ENCODE results near the gene HIF1AN. TPM values are rescaled to one million over a fixed set of nuclear protein-coding genes. Genes with fewer than 3 reads are reported as not detected.

Gene HIF1AN
- polyA plus RNA-seq, 1 donor (not counting 4 experiments of a cell fraction or from before 2014, with no cell fraction given) = 16.8 TPM

DNA sequence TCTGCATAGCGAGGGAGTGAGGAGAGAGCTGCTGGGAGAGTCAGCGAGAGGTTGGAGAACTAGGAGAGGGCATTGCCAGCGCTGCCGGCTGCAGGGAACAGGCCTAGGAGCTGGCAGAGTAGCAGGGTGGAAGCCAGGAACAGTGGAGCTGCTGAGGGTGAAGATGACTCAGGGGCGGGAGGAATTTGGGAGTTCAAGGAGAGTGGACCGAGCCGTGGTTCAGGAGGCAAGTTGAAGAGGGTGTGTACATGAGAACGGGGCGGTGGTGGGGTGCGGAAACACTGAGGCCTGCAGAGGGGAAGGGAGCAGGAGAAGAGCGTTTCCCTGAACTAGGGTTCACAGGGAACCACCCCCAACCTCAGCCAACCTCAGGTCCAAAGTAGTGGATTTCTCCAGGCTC, 31.5 kb downstream of the HIF1AN start:
- Histone ChIP-seq H3K9ac (ENCODE audit: control insufficient read depth, extremely low read depth, insufficient read depth, low read length) (no peak overlapping the region), H3K27ac (ENCODE audit: control insufficient read depth, insufficient read depth, low read length) (no peak overlapping the region), H3K4me1 (ENCODE audit: control insufficient read depth, extremely low read depth, insufficient read depth, low read length) (no peaks in the 10 kb centered on the region), H3K9me3 (ENCODE audit: control insufficient read depth, low read depth, low read length) (no peaks in the 10 kb centered on the region), H3K4me3 (ENCODE audit: control insufficient read depth in 2 of 3, extremely low read depth in 1 of 3, insufficient read depth in 2 of 3, low read depth in 1 of 3, low read length in 3 of 3) (no peak overlapping the region), H4K20me1 (ENCODE audit: control insufficient read depth, extremely low read depth, insufficient read depth, low read length) (no peaks in the 10 kb centered on the region), H3K9me1 (ENCODE audit: control insufficient read depth, extremely low read depth, insufficient read depth, low read length) (no peaks in the 10 kb centered on the region), H3K36me3 (ENCODE audit: control insufficient read depth in 2 of 2, extremely low read depth in 1 of 2, insufficient read depth in 2 of 2, low read length in 2 of 2) (no peaks in the 10 kb centered on the region), H2AFZ (ENCODE audit: control insufficient read depth, low read length) (no peak overlapping the region), H3K79me2 (ENCODE audit: control insufficient read depth, insufficient read depth, low read length) (no peaks in the 10 kb centered on the region), H3K4me2 (ENCODE audit: control insufficient read depth, extremely low read depth, insufficient read depth, low read depth, low read length) (no peak overlapping the region), H3K27me3 (ENCODE audit: control insufficient read depth, extremely low read depth, insufficient read depth, low read length) (peaks cover 74% of the 10 kb centered on the region)
- TF ChIP-seq EZH2 (IDR thresholded peaks at IDR 0.05; ENCODE audit: low read length) = no peak
- TF ChIP-seq, protein P1, sequence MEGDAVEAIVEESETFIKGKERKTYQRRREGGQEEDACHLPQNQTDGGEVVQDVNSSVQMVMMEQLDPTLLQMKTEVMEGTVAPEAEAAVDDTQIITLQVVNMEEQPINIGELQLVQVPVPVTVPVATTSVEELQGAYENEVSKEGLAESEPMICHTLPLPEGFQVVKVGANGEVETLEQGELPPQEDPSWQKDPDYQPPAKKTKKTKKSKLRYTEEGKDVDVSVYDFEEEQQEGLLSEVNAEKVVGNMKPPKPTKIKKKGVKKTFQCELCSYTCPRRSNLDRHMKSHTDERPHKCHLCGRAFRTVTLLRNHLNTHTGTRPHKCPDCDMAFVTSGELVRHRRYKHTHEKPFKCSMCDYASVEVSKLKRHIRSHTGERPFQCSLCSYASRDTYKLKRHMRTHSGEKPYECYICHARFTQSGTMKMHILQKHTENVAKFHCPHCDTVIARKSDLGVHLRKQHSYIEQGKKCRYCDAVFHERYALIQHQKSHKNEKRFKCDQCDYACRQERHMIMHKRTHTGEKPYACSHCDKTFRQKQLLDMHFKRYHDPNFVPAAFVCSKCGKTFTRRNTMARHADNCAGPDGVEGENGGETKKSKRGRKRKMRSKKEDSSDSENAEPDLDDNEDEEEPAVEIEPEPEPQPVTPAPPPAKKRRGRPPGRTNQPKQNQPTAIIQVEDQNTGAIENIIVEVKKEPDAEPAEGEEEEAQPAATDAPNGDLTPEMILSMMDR (optimal IDR thresholded peaks at IDR 0.05 in 1 of 3, IDR thresholded peaks at IDR 0.05 in 1 of 3, conservative IDR thresholded peaks at IDR 0.05 in 1 of 3; ENCODE audit: extremely low read depth in 1 of 3, insufficient read depth in 2 of 3, low read length in 3 of 3) = no peak
- no peak for DNase-seq (ENCODE audit: low read depth, low spot score)
- FAIRE-seq = no peak
- dilution Hi-C loops (cut with MboI; ENCODE audit: extremely low pct_ligation_motif_present, low sequenced_read_pairs) = loop anchor here (25.0 kb wide), 1 partner anchor 320 kb away; no protein-coding TSS in a partner anchor

DNA sequence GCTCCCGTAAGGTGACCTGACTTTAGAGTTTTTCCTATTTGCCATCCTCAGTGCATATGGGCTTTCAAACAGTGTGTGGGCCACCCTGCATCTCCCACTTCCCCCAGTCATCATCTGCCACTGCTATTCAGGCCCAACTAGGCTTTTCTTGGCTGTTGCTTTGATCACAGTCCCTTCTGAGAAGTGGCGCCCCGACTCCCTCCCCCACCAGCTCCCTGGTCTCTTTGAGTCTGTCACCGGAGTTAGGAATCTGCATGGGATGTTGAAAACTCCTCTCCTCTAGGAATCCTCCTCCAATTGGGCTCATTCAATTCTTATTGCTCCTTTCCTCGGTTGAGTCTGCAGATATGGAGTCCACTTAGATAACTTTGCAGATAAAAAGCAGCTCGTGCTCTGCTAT, 32.1 kb downstream of the HIF1AN start:
- no peaks in the 10 kb centered on the region for H3K79me2 ChIP-seq (ENCODE audit: control insufficient read depth, insufficient read depth, low read length)
- no peak overlapping the region for H3K9ac ChIP-seq (ENCODE audit: control insufficient read depth, extremely low read depth, insufficient read depth, low read length)
- no peak overlapping the region for H3K4me3 ChIP-seq (ENCODE audit: control insufficient read depth in 2 of 3, extremely low read depth in 1 of 3, insufficient read depth in 2 of 3, low read depth in 1 of 3, low read length in 3 of 3)
- DNase-seq (ENCODE audit: low read depth, low spot score) = no peak
- H3K9me1 ChIP-seq (ENCODE audit: control insufficient read depth, extremely low read depth, insufficient read depth, low read length) = no peaks in the 10 kb centered on the region
- no peak for TF ChIP-seq EZH2 (IDR thresholded peaks at IDR 0.05; ENCODE audit: low read length)
- TF ChIP-seq, protein P1 (optimal IDR thresholded peaks at IDR 0.05 in 1 of 3, IDR thresholded peaks at IDR 0.05 in 1 of 3, conservative IDR thresholded peaks at IDR 0.05 in 1 of 3; ENCODE audit: extremely low read depth in 1 of 3, insufficient read depth in 2 of 3, low read length in 3 of 3) = no peak
- no peak overlapping the region for H3K4me2 ChIP-seq (ENCODE audit: control insufficient read depth, extremely low read depth, insufficient read depth, low read depth, low read length)
- no peak for FAIRE-seq
- dilution Hi-C loops (cut with MboI; ENCODE audit: extremely low pct_ligation_motif_present, low sequenced_read_pairs) = loop anchor here (25.0 kb wide), 1 partner anchor 319 kb away; no protein-coding TSS in a partner anchor
- H3K9me3 ChIP-seq (ENCODE audit: control insufficient read depth, low read depth, low read length) = no peaks in the 10 kb centered on the region
- H4K20me1 ChIP-seq (ENCODE audit: control insufficient read depth, extremely low read depth, insufficient read depth, low read length) = no peaks in the 10 kb centered on the region
- H3K27ac ChIP-seq (ENCODE audit: control insufficient read depth, insufficient read depth, low read length) = no peak overlapping the region
- no peaks in the 10 kb centered on the region for H3K36me3 ChIP-seq (ENCODE audit: control insufficient read depth in 2 of 2, extremely low read depth in 1 of 2, insufficient read depth in 2 of 2, low read length in 2 of 2)
- no peaks in the 10 kb centered on the region for H3K4me1 ChIP-seq (ENCODE audit: control insufficient read depth, extremely low read depth, insufficient read depth, low read length)
- peaks cover 68% of the 10 kb centered on the region for H3K27me3 ChIP-seq (ENCODE audit: control insufficient read depth, extremely low read depth, insufficient read depth, low read length)
- no peak overlapping the region for H2AFZ ChIP-seq (ENCODE audit: control insufficient read depth, low read length)

Measured in keratinocyte (primary cell).